HG03442 (cell line): ENCODE measurements around the gene CCNB1.
"Not testable (repeated sequence)": the region's sequence is repeated elsewhere in the genome, so short reads cannot be mapped to it uniquely, and the experiment has no call there.

Source experiments
- ATAC-seq: cut with Tn5 transposase; IDR thresholded peaks from one replicate; pipeline ENCODE4 v1.9.1; 2021; ENCODE audit warnings: mild to moderate bottlenecking, moderate library complexity; ENCODE audit not compliant: unreplicated experiment

Gene CCNB1

DNA sequence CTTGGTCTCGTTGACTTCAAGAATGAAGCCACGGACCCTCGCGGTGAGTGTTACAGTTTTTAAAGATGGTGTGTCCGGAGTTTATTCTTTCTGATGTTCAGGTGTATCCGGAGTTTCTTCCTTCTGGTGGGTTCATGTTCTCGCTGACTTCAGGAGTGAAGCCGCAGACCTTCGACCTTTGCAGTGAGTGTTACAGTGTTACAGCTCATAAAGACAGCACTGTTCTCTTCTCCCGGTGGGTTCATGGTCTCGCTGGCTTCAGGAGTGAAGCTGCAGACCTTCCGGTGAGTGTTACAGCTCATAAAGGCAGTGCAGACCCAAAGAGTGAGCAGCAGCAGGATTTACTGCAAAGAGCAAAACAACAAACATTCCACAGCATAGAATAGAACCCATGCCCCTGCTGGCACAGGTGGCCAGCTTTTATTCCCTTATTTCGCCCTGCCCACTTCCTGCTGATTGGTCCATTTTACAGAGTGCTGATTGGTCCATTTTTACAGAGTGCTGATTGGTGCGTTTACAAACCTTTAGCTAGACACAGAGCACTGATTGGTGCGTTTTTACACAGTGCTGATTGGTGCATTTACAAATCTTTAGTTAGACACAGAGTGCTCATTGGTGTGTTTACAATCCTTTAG is 14.8 kb downstream of the CCNB1 start:
- ATAC-seq, result not testable (repeated sequence)

DNA sequence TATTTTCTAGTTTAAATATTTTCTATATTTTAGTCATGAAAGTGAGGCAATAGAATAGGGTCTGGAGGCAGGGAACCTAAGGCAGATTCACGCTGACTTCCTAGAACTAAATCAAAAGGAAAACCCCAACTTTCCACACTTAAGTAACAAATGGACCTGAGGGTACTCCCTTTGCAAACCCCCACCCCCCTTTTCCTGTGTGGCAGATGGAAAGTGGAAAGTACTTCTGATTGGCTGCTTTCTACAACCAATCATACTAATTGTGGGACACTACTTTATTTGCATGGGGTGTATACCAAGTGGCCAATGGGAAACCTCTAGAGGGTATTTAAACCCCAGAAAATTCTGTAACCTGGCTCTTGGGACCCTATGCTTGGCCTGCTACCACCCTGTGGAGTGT is 17.7 kb downstream of the CCNB1 start:
- ATAC-seq, result no peak

GRCh38 chr5:69187342-69187741 is 20.4 kb downstream of the CCNB1 start:
- no peak for ATAC-seq

GRCh38 chr5:69188811-69189161 is 21.8 kb downstream of the CCNB1 start:
- no peak for ATAC-seq

- peak; percentile 91 for ATAC-seq
These were observed 22.5 kb downstream of the CCNB1 start, which contains the start of gene CENPH for GRCh38 chr5:69189162-69190086. TSS of gene CENPH (plus strand) at chr5:69189583. CDS start at chr5:69189635, 52 bp downstream.

- ATAC-seq, result no peak
These were observed 35.5 kb downstream of the CCNB1 start for GRCh38 chr5:69202497-69202896.

DNA sequence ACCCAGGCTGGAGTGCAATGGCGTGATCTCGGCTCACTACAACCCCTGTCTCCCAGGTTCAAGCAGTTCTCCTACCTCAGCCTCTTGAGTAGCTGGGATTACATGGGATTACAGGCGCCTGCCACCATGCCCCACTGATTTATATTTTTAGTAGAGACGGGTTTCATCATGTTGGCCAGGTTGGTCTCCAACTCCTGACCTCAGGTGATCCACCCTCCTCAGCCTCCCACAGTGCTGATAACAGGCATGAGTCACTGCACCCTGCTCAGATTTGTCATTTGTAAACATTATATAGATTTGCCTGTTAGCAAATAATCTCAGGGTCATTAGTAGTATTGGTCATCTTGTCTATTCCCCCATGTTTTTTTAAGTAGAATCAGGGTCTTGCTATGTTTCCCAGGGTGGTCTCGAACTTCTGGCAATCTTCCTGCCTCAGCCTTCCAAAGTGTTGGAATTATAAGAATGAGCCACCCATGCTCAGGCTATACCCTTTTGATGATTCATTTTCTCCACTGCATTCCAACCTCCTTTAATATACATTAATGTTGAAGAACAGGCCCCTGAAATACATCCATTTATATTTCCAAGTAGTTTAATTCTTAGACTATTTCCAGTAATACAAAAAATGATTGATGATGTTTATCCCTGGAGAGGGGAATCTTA is 39.7 kb downstream of the CCNB1 start:
- no peak for ATAC-seq

DNA sequence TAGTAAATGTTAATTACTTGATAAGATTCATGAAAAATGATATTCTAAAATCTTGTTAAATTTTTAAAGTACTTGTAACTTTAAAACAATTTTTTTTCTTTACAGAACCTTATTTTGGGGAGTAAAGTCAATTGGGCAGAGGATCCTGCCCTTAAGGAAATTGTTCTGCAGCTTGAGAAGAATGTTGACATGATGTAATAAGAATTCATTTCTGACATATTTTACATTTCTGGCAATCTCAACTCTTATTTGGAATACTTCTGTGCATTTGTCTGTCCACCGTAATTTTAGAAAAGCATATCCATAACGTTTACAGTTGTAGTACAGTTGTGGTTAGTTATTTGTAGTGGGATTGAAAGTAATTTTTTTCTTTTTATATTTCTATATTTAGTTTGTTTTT is 42.7 kb downstream of the CCNB1 start:
- ATAC-seq, result no peak

DNA sequence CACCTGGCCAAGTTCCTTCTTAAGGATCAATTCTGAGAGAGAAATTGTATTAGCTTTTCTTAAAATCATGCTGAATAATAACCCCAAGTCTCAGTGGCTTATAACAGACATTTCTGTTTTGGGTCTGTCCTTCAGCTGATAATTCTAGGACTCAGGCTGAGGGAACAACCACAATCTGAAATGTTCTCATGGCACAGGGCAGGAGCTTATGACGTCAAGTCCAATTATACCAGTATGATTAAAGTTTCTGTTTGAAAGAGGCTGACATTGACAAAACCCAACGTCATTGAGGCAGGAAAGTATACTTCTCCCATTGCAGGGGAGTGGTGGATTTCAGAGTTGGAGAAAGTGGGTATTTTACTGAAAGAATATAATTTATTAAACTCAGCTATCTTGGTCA is 44.2 kb downstream of the CCNB1 start:
- ATAC-seq, result no peak

- no peak for ATAC-seq
These were observed 45.1 kb downstream of the CCNB1 start for GRCh38 chr5:69212022-69212421.

DNA sequence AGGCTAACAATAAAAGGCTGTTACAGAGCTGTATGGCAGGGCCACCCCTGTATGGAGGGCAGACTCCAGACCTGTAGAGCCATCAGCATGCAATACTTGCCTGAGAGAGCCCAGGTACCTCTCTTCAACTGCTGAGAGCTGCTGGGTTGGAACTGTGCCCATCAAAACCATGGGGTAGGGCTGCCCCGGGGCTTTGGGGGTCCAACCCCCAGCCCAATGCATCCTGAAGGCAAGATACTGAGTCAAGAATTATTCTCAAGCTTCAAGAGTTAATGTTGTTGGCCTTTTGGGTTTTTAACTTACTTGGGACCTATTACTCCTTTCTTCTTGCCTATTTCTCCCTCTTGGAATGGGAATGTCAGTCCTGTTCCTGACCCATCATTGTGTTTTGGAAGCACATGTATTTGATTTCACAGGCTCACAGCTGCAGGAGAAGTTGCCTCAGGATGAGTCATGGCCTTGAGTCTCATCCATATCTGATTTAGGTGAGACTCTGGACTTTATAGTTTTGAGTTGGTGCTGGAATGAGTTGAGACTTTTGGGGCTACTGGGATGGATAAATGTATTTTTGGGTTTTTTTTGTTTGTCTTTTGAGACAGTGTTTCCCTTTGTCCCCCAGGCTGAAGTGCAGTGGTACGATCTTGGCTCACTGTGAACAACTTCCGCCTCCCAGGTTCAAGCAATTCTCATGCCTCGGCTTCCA is 46.7 kb downstream of the CCNB1 start:
- no peak for ATAC-seq

- ATAC-seq, result no peak
These were observed 50.2 kb downstream of the CCNB1 start for GRCh38 chr5:69217151-69217511.

DNA sequence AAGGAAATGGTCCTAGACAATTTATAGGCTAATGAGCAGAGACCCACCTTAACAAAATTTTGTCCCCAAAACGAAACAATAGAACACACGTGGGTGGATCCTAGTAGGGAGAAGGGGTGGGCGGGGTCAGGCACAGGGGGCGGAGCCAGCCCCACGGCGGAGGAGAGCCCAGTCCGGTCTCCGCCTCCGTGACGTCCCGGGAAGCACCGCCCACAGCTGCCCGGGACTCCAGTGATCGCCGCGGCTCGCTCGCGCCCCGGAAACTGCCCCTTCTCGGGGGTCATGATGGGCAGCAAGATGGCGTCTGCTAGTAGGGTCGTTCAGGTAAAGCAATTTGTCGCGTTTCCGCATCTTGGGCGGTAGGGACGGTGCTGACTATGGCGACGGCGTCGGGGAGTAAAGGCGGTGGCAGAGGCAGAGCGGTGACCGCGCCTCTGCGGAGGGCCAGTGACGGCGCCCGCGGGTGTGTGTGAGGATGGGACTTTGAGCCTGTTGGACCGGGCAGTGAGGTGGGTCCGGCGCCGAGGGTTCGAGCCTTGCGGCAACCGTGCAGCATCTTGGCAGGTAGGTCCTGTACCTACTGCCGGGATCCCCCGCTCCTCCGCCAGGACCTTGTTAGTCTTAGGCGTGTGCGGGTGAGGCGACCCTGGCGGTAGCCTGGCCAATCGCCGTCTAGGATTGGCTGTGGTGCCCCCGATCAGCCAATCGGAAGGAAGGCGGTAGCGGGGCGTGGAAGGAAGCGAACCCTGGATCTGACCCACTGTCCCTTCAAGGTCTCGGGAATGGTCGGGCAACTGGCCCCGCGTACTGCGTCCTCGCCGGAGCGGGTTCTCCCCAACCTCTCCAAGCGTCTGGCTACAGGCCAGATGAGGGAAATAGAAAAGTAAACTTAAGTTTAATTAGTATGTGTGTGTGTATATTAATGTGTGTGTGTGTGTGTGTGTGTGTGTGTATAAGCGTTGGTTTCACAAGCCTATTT is 50.9 kb downstream of the CCNB1 start:
- ATAC-seq, result peak; percentile 83

- ATAC-seq, result no peak
These were observed 53.0 kb downstream of the CCNB1 start for GRCh38 chr5:69219939-69220338.

DNA sequence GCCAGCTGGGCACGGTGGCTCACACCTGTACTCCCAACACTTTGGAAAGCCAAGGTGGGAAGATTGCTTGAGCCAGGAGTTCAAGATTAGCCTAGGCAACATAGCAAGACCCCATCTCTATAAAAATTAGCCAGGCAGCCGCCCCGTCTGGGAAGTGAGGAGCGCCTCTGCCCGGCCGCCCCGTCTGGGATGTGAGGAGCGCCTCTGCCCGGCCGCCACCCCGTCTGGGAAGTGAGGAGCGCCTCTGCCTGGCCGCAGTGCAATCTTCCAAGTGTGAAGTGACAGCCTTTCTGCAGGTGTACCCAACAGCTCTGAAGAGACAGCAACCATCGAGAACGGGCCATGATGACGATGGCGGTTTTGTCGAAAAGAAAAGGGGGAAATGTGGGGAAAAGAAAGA is 53.4 kb downstream of the CCNB1 start:
- not testable (repeated sequence) for ATAC-seq

DNA sequence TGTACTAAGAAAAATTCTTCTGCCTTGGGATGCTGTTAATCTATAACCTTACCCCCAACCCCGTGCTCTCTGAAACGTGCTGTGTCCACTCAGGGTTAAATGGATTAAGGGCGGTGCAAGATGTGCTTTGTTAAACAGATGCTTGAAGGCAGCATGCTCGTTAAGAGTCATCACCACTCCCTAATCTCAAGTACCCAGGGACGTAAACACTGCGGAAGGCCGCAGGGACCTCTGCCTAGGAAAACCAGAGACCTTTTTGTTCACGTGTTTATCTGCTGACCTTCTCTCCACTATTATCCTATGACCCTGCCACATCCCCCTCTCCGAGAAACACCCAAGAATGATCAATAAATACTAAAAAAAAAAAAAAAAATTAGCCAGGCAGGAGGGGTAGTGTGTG is 53.9 kb downstream of the CCNB1 start:
- ATAC-seq, result not testable (repeated sequence)

DNA sequence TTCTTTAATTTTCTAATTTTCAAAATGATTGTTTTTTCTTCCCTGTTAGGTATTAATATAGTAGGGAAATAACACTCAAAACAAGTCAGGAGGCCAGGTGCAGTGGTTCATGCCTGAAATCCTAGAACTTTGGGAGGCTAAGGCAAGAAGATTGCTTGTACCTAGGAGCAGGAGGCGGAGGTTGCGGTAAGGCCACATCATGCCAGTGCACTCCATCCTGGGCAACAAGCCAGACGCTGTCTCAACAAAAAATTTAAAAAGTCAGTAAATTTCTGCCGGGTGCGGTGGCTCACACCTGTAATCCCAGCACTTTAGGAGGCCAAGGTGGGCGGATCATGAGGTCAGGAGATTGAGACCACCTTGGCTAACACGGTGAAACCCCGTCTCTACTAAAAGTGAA is 57.6 kb downstream of the CCNB1 start:
- no peak for ATAC-seq

GRCh38 chr5:69225860-69226259 is 58.9 kb downstream of the CCNB1 start:
- ATAC-seq, result no peak
